IMR-90 (cell line): ENCODE measurements around the gene MOCOS. TPM values are rescaled to one million over a fixed set of nuclear protein-coding genes. Genes with fewer than 3 reads are reported as not detected.

Source experiments
- ATAC-seq: fragments of 200-7000 bp; cut with Tn5 transposase; 2 replicates; pipeline ENCODE4 v1.9.1; 2020; ENCODE audit warnings: low read depth, mild to moderate bottlenecking, moderate library complexity
- Bru-seq: library from RNA; stranded (reverse); fragments of 400-500 nt; gene quantifications from one replicate; lab custom pipeline; 2021; lab: Mats Ljungman, UMichigan
- BruChase-seq, 2 experiments: library from RNA; stranded (reverse); fragments of 400-500 nt; gene quantifications; one replicate each; lab custom pipeline; 2021; lab: Mats Ljungman, UMichigan
- BruUV-seq: library from RNA; stranded (reverse); fragments of 400-500 nt; replicated peaks from 2 replicates; lab custom pipeline; 2021; lab: Mats Ljungman, UMichigan
- CTCF ChIA-PET: fragments of 300-600 bp; formaldehyde crosslinking; extraction: SDS; loops from one replicate; lab custom pipeline; 2021; ENCODE audit warnings: antibody characterized with exemption; lab: Yijun Ruan, JAX
- POLR2A ChIA-PET: fragments of 300-600 bp; sonication (Branson Sonifier 250); formaldehyde crosslinking; loops from one replicate; lab custom pipeline; 2022; ENCODE audit warnings: antibody characterized with exemption; ENCODE audit not compliant: unreplicated experiment; lab: Charles Lee
- DNase-seq: peaks from one replicate; pipeline ENCODE4 v3.0.0; 2013
- H2AFZ ChIP-seq: replicated peaks from 2 replicates; pipeline ENCODE3; 2013; ENCODE audit warnings: low read length, mild to moderate bottlenecking; ENCODE audit not compliant: poor library complexity
- H2AK5ac ChIP-seq: 2 replicates; pipeline ENCODE4 v1.6.1; 2013; ENCODE audit warnings: low read depth, low read length, inconsistent platforms
- H2AK9ac ChIP-seq: replicated peaks from 2 replicates; pipeline ENCODE3; 2013; ENCODE audit warnings: mild to moderate bottlenecking, low read depth, low read length, moderate library complexity; ENCODE audit not compliant: poor library complexity
- H2BK120ac ChIP-seq: 2 replicates; pipeline ENCODE4 v1.6.1; 2013; ENCODE audit warnings: low read depth, low read length, inconsistent platforms
- H2BK15ac ChIP-seq: 3 replicates; pipeline ENCODE4 v1.6.1; 2013; ENCODE audit warnings: low read depth, low read length, inconsistent platforms
- H2BK20ac ChIP-seq: 2 replicates; pipeline ENCODE4 v1.6.1; 2013; ENCODE audit warnings: low read depth, mild to moderate bottlenecking, inconsistent platforms, low read length, moderate library complexity
- H2BK5ac ChIP-seq: 2 replicates; pipeline ENCODE4 v1.6.1; 2013; ENCODE audit warnings: mild to moderate bottlenecking, low read depth, low read length, inconsistent platforms; ENCODE audit not compliant: poor library complexity, severe bottlenecking
- H3K14ac ChIP-seq: replicated peaks from 2 replicates; pipeline ENCODE4 v1.6.1; 2013; ENCODE audit warnings: low read depth, low read length, inconsistent platforms
- H3K18ac ChIP-seq: 2 replicates; pipeline ENCODE4 v1.6.1; 2013; ENCODE audit warnings: low read depth, low read length, control low read depth
- H3K23ac ChIP-seq: 2 replicates; pipeline ENCODE4 v1.6.1; 2013; ENCODE audit warnings: low read depth, low read length, inconsistent platforms
- H3K27ac ChIP-seq: 2 replicates; pipeline ENCODE4 v1.5.1; 2013; ENCODE audit warnings: mild to moderate bottlenecking, control low read depth, low read length; ENCODE audit not compliant: insufficient read depth
- H3K27me3 ChIP-seq: 2 replicates; pipeline ENCODE4 v1.6.1; 2013; ENCODE audit warnings: low read length; ENCODE audit not compliant: control insufficient read depth, insufficient read depth
- H3K36me3 ChIP-seq: 2 replicates; pipeline ENCODE4 v1.6.1; 2013; ENCODE audit warnings: low read length, mixed read lengths; ENCODE audit not compliant: control insufficient read depth, insufficient read depth
- H3K4ac ChIP-seq: 2 replicates; pipeline ENCODE4 v1.6.1; 2013; ENCODE audit warnings: low read depth, low read length, inconsistent platforms
- H3K4me1 ChIP-seq: 2 replicates; pipeline ENCODE4 v1.6.1; 2013; ENCODE audit warnings: low read length, mixed read lengths; ENCODE audit not compliant: control insufficient read depth, insufficient read depth
- H3K4me2 ChIP-seq: 2 replicates; pipeline ENCODE4 v1.6.1; 2013; ENCODE audit warnings: low read depth, mild to moderate bottlenecking, control low read depth, low read length, moderate library complexity
- H3K4me3 ChIP-seq: 2 replicates; pipeline ENCODE4 v1.5.1; 2013; ENCODE audit warnings: low read depth, mild to moderate bottlenecking, control low read depth, low read length, moderate library complexity; ENCODE audit not compliant: insufficient read depth
- H3K56ac ChIP-seq: 2 replicates; pipeline ENCODE4 v1.6.1; 2013; ENCODE audit warnings: low read length, inconsistent platforms; ENCODE audit not compliant: insufficient read depth; ENCODE audit errors: extremely low read depth
- H3K79me1 ChIP-seq, 2 experiments: 2 replicates each; pipeline ENCODE4 v1.6.1; 2013; ENCODE audit warnings: low read length in 2 of 2, inconsistent platforms in 1 of 2, low read depth in 1 of 2
- H3K9ac ChIP-seq: 2 replicates; pipeline ENCODE4 v1.6.1; 2013; ENCODE audit warnings: low read depth, low read length, control low read depth
- H3K9me1 ChIP-seq: 2 replicates; pipeline ENCODE4 v1.6.1; 2013; ENCODE audit warnings: low read length, inconsistent platforms; ENCODE audit not compliant: insufficient read depth
- H3K9me3 ChIP-seq: 2 replicates; pipeline ENCODE4 v1.6.1; 2013; ENCODE audit warnings: low read length; ENCODE audit not compliant: control insufficient read depth, insufficient read depth
- H4K20me1 ChIP-seq: 2 replicates; pipeline ENCODE4 v1.6.1; 2013; ENCODE audit warnings: low read length, inconsistent platforms; ENCODE audit not compliant: insufficient read depth
- H4K5ac ChIP-seq: 2 replicates; pipeline ENCODE4 v1.6.1; 2013; ENCODE audit warnings: mild to moderate bottlenecking, low read depth, low read length, control low read depth
- H4K8ac ChIP-seq, 2 experiments: 2 replicates each; pipeline ENCODE4 v1.6.1; 2013; ENCODE audit warnings: low read depth in 2 of 2, low read length in 2 of 2, control low read depth in 1 of 2, inconsistent platforms in 1 of 2
- H4K91ac ChIP-seq: 2 replicates; pipeline ENCODE4 v1.6.1; 2013; ENCODE audit warnings: low read depth, low read length, inconsistent platforms; ENCODE audit not compliant: insufficient read depth
- CEBPB ChIP-seq: IDR thresholded peaks from 2 replicates; pipeline ENCODE4 v1.6.1; 2012; ENCODE audit warnings: low read depth, low read length, improper control_type of control experiment
- MAZ ChIP-seq: IDR thresholded peaks from 2 replicates; pipeline ENCODE4 v1.6.1; 2012; ENCODE audit warnings: low read depth, mild to moderate bottlenecking, low read length, improper control_type of control experiment, moderate library complexity, borderline replicate concordance
- MXI1 ChIP-seq: IDR thresholded peaks from 2 replicates; pipeline ENCODE4 v1.6.1; 2012; ENCODE audit warnings: low read depth, mild to moderate bottlenecking, low read length, moderate library complexity, borderline replicate concordance
- POLR2A ChIP-seq: IDR thresholded peaks from 2 replicates; pipeline ENCODE4 v1.6.1; 2012; ENCODE audit warnings: mild to moderate bottlenecking, low read depth, low read length
- WGBS, 2 experiments: methylation state at CpG; one replicate each; pipeline versions ENCODE4 v1.1.5 to v1.1.7; 2013; ENCODE audit warnings: missing lambda C conversion rate in 2 of 2; ENCODE audit not compliant: insufficient read length in 1 of 2; ENCODE audit errors: extremely low coverage in 2 of 2; 5-methylcytosine and 5-hydroxymethylcytosine counted together
- dilution Hi-C: fragments of 300-500 bp; cut with HindIII; formaldehyde crosslinking; loops from one replicate; pipeline ENCODE4 v1.14.3; 2018; ENCODE audit warnings: low sequenced_read_pairs; ENCODE audit not compliant: unreplicated experiment
- in situ Hi-C: fragments of 300-500 bp; cut with MboI; formaldehyde crosslinking; loops from 3 replicates; pipeline ENCODE4 v1.14.3; 2019; ENCODE audit warnings: low sequenced_read_pairs, inconsistent platforms, mixed read lengths
- intact Hi-C: fragments of 100-400 bp; cut with micrococcal nuclease; formaldehyde crosslinking; loops from 2 replicates; pipeline ENCODE4 v1.10.0; 2022
- long read RNA-seq: library from polyadenylated mRNA; unstranded; transcript quantifications from one replicate; pipeline ENCODE4 v2.0.0, GENCODE V29; 2021; ENCODE audit not compliant: unreplicated experiment
- polyA plus RNA-seq, 3 experiments: library from polyadenylated mRNA; depleted of rRNA; stranded (reverse); fragments of >200 nt; gene quantifications; 2 replicates each; pipeline ENCODE4 v1.2.3, GENCODE V29; 2012; ENCODE audit warnings: low replicate concordance in 1 of 3
- total RNA-seq: library from RNA; depleted of rRNA; stranded (reverse); fragments of >200 nt; gene quantifications from 2 replicates; pipeline ENCODE4 v1.2.3, GENCODE V29; 2012; rRNA removed

MOCOS gene
- total RNA-seq (1.9 and 2.2 TPM in 2 replicates), polyA plus RNA-seq (2012; rRNA removed) (0.87 and 1.1 TPM in 2 replicates), Bru-seq, nascent RNA (percentile 76 among the genes with signal in this experiment), BruChase-seq, experiment 1, labeled RNA remaining after a 6-hour chase (percentile 83 among the genes with signal in this experiment), BruChase-seq, experiment 2, labeled RNA remaining after a 2-hour chase (percentile 74 among the genes with signal in this experiment)
- polyA plus RNA-seq (2012; cell fraction: cytosol; rRNA removed), result 0.50 and 0.91 TPM in 2 replicates
- polyA plus RNA-seq (2012; cell fraction: nucleus; rRNA removed; ENCODE audit: low replicate concordance), result 1.0 and 2.0 TPM in 2 replicates
- long read RNA-seq, full-length matches to known transcripts, result 25 of 45 reads
- long read RNA-seq, partial matches to known transcripts, result 8 of 45 reads
- long read RNA-seq, other reads (novel, unspliced or antisense), result 12 of 45 reads

DNA sequence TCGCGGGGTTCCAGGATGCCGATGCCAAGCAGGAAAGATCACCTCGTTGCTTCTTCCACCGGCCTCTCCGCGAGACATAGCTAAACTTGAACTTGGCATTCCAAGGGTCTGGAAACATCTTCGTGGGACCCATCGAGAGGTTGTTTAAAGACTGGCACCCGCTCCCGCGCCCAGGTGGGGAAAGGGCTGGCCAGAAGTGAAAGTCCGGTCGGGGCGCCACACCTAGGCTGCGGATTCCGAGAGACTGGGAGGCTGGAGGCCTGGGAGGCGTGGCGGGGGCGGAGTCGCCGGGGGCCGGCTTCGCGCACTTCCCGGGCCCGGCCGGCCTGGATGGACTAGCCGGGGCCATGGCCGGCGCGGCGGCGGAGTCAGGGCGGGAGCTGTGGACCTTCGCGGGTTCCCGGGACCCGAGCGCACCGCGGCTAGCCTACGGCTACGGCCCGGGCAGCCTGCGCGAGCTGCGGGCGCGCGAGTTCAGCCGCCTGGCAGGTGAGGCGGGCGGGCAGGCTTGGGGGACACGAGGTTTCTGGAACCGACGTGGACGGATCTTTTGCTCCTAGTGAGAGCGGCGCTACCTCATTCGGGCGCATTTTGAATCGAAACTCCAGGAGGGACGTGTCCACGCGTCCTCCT, at the start of gene MOCOS:
MOCOS (plus strand) TSS at position 305 of the 633 bp plus-strand sequence; CDS start at position 348, 43 bp downstream.
- Histone ChIP-seq H2BK20ac (peak within 1 kb of the TSS; percentile 59), H2BK15ac (peak within 1 kb of the TSS; percentile 55; the same call in 1 of the 3 replicates), H3K9me3 (no peaks in the 10 kb centered on the region), H3K9ac (peak within 1 kb of the TSS; percentile 91), H3K79me1 (peaks cover 7 to 23% of the 10 kb centered on the region in 2 experiments; a peak in 3 of 4 replicates), H3K56ac (peak within 1 kb of the TSS; percentile 77; the same call in 1 of the 2 replicates), H3K23ac (peak within 1 kb of the TSS; percentile 85), H3K18ac (peak within 1 kb of the TSS; percentile 75), H4K20me1 (no peaks in the 10 kb centered on the region), H3K27ac (peak within 1 kb of the TSS; percentile 62), H3K36me3 (no peaks in the 10 kb centered on the region), H3K4me1 (peaks cover 12% of the 10 kb centered on the region; the same call in 1 of the 2 replicates), H4K8ac (peak within 1 kb of the TSS; percentile 81 to 90), H2AK9ac (peak within 1 kb of the TSS; percentile 94), H2AFZ (peak within 1 kb of the TSS; percentile 95), H3K4me2 (peak within 1 kb of the TSS; percentile 89), H4K5ac (peak within 1 kb of the TSS; percentile 84), H3K4me3 (peak within 1 kb of the TSS; percentile 91), H2BK120ac (peak within 1 kb of the TSS; percentile 66), H3K4ac (peak within 1 kb of the TSS; percentile 86), H3K9me1 (peaks cover 10% of the 10 kb centered on the region; the same call in 1 of the 2 replicates), H2BK5ac (peak within 1 kb of the TSS; percentile 40), H3K27me3 (no peaks in the 10 kb centered on the region), H4K91ac (peak within 1 kb of the TSS; percentile 80), H3K14ac (peak within 1 kb of the TSS; percentile 94), H2AK5ac (peak within 1 kb of the TSS; percentile 13; the same call in 1 of the 2 replicates)
- 1% methylated on average over 54 of the region's 66 CpGs; no CpG with 5 or more reads in 1 of the 2 experiments for WGBS, 2 experiments
- no TSS peak for BruUV-seq
- ATAC-seq, result peak; percentile 98
- ChIA-PET CTCF (interaction anchor here (0.9 to 1.0 kb wide), 2 partner anchors 91 to 237 kb away, joined by 3 to 4 read pairs; no protein-coding TSS in a partner anchor), POLR2A (no interaction called here)
- in situ Hi-C loops (no loop called here), dilution Hi-C loops (no loop called here), intact Hi-C loops (no loop called here)
- DNase-seq, result peak; percentile 42
- TF ChIP-seq MXI1 (peak; percentile 53; the same call in 1 of the 2 replicates), POLR2A (peak; percentile 55; the same call in 1 of the 2 replicates), CEBPB (no peak), MAZ (peak; percentile 62; the same call in 1 of the 2 replicates)
